GM18499 (cell line): ENCODE data around the gene GLOD5.
"Not testable (repeated sequence)": the region's sequence is repeated elsewhere in the genome, so short reads cannot be mapped to it uniquely, and the experiment has no call there.

Experiments
- ATAC-seq: cut with Tn5 transposase; IDR thresholded peaks from one replicate; pipeline ENCODE4 v1.9.1; 2021; ENCODE audit warnings: moderate number of reproducible peaks; ENCODE audit not compliant: insufficient read depth, unreplicated experiment

The GLOD5 gene

DNA sequence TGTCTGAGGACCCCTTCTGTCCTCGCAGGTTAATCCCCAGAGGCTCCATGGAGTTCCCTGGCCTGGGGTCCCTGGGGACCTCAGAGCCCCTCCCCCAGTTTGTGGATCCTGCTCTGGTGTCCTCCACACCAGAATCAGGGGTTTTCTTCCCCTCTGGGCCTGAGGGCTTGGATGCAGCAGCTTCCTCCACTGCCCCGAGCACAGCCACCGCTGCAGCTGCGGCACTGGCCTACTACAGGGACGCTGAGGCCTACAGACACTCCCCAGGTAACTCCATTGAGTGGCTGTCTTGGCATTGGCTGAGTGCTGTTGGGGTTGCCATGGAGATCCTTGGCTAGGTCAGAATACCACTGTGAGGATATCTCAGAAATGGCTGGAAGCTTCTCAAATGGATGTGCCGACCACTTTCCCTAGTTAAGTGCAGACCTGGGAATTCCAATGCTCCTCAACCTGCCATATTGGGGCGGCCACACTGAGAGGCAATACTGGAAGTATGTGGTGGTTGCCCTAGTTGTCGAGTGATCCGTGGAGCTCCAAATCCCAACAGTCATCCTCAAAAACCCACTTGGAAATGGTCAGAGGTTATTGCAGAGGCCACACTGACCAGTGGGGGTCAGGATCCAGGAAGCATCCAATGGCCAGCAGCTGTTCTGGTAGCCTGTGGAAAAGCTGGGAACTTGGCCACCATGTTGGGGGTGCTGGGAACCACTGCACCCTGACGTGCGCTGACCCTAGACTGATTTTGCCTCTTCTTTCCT, 29.7 kb downstream of the GLOD5 start:
- no peak for ATAC-seq

DNA sequence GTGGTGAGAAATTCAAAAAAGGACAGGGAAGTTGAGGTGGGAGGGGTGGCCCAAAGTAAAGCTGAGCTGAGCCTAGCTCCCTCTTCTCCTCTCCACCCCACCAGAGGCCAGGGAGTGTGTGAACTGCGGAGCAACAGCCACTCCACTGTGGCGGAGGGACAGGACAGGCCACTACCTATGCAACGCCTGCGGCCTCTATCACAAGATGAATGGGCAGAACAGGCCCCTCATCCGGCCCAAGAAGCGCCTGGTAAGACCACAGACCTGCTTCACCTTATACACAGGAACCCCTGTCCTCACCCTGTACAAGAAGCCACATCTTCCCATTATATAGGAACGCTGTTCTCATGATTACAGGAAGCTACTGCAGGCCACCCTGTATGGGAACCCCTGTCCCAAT, 30.7 kb downstream of the GLOD5 start:
- ATAC-seq: no peak

DNA sequence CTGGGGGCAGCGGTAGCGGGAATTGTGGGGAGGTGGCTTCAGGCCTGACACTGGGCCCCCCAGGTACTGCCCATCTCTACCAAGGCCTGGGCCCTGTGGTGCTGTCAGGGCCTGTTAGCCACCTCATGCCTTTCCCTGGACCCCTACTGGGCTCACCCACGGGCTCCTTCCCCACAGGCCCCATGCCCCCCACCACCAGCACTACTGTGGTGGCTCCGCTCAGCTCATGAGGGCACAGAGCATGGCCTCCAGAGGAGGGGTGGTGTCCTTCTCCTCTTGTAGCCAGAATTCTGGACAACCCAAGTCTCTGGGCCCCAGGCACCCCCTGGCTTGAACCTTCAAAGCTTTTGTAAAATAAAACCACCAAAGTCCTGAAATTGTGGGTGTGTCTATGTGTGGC, 32.4 kb downstream of the GLOD5 start:
- ATAC-seq: no peak

DNA sequence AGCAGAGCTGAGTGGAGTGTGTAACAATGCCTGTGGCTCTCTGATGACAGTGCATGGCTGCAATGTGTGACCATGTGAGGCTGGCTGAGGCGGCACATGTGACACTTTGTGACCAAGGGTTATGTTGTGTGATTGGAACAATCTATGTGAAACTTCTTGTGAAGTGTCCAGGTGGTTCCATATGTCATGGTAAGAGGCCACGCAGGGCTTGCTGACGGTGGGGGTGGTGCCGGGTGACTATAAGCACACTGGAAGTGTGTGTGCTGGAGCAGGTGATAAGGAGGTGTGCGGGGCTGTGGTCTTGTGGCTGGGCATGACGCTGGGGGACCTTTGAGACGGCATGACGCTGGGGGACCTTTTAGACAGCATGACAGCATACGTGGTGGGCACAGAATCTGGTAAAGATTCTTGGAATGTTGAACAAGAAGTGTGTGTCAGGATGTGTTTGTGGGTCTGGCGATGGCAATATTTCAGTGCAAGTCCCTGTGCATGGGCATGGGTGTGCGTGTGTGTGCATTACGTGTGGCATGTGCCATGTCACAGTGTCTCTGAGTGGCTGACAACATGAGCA, 32.9 kb downstream of the GLOD5 start:
- ATAC-seq: no peak

DNA sequence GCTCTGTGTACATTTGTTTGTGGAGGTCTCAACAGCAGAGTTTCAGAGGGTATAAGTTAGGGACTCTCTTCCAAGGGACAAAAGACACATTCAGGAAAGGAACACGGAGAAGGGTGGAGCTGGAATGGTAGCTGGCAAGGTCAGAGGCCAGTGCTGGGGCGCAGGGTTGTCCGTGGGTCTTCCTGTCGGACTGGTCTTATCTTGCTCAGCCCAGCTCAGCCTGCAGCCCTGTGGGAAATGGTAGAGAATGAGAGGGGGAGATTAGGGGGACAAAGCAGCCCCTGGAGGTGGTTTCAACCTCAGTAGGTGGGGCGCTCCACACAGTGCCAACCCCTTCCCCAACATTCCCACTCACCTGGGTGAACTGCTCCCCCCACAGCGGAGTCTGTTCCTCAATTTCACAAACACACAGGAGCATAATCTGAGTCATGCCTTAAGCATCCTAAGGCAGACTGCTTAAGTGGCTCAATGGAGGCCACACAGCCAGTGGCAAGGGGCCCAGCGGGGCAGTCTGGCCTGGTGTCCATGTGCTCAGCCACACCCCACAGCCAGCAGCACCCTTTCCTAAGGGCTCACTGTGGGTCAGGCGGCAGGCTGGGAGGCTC, 33.5 kb downstream of the GLOD5 start:
- ATAC-seq: no peak

DNA sequence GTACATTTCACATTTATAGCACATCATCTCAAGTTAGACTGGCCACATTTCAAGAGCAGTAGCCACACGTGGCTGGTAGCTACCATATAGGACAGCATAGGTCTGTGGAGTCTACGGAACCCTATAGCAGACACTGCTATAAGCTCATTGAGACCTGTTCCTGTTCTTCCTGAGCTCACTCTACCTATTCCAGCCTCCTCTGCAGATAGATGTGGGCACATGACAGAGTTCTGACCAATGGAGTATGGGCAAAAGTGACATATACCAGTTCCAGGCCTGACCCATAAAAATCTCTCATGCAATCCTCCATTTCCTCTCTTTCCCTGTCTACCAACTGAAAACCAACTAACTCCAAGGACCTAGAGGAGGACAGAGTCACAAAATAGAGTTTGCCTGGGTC, 36.8 kb downstream of the GLOD5 start:
- ATAC-seq: no peak

DNA sequence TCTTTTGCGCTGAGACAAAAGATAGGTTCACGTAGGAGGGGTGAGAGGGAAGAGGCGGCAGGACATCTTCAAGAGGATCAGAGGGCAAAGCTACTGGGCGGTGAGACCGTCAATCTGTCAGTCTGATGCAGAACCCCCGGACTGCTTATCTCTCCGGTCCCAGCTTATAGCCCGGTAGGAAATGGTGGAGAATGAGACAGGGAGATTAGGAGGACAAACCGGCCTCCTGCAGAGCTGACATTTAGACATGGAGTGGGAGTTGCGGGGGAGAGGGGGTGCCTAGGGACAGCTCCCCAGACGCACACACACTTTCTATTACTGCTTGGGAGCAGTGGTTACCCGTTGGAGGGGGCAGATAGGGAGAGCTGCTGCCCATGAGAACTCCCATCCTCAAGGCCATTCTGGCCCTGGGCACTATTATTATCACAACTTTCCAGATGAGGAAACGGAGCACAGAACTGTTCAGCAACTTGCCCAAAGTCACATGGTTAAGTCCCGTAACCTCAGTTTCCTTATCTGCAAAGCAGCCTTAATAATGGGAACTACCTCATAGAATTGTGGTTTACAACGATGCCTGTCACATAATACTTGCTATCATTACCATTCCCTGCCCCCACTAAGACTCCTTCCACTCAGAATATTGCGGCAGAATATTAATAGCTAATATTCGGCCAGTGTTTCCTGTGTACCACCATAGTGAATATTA, 39.2 kb downstream of the GLOD5 start:
- no peak for ATAC-seq

DNA sequence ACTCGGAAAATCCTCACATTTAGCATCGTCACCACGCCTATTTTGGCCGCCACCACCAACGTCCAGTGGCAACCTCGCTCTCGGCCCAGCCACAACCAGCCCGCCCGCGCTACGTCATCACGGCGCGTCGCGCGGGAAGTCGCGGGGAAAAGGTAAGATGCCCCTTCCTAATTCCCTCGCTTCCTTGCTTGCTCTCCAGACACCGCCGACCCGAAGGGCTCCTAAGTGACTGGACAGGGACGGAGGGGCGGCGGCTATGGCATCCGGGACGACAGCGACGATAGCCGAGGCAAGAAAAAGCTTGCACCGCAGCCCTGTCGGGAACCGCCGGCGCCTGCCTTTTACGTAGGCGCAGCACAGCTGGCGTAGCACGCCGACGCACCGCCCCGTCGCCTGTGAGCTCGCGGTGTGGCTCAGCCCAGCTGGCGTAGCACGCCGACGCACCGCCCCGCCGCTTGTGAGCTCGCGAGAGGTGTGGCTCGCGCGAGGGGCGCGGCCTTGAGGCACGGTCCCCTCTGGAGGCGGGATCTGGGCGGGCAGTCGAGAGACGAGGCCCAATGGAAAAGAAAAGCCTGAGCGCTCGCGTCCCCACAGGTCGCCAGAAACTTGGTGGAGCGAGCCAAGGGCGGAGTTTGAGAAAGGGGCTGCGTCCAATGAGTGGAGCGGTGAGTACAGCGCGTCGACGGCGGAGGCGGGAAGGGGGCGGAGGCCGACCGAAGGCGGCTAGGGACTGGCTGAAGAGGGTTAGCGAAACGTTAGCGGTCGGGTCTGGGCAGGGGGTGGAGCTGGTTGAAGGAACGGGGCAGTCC, 39.9 kb downstream of the GLOD5 start, which contains the start of gene HDAC6:
Gene HDAC6 (plus strand): TSS at position 788 of the 809 bp plus-strand sequence. CDS start 626 bp downstream, outside the sequence.
- peak; percentile 80 for ATAC-seq

DNA sequence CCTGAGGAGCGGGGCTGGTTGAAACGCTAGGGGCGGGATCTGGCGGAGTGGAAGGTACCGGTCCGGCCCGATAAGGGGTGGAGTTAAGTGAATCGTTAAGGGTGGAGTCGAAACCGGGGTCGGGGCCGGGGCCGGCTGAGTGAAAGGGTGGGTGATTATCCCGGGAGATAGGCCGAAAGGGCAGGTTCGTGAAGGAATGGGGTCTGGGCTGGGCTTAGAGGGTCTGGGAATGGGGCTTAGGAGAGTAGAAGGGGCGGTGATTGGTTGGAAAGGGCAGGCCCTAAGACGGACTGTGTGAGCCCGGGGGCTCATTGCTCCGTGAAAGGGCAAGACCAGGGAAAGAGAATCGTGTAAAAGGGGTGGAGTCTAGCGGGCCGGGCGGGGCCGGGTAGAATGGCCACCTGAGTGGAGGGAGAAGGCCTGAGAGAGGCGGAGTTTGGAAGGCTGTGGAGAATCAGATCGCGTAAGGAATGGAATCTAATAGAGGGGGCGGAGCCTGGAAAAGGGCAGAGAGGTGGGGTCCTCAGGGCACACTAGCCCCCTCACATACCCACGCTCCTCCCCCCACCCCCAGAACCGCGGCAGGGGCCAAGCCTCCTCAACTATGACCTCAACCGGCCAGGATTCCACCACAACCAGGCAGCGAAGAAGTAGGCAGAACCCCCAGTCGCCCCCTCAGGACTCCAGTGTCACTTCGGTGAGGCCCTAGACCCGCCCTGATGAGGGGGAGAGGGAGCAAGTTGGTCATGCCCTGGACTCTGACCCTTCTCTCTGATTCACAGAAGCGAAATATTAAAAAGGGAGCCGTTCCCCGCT, 40.8 kb downstream of the GLOD5 start:
- ATAC-seq: peak; percentile 23

DNA sequence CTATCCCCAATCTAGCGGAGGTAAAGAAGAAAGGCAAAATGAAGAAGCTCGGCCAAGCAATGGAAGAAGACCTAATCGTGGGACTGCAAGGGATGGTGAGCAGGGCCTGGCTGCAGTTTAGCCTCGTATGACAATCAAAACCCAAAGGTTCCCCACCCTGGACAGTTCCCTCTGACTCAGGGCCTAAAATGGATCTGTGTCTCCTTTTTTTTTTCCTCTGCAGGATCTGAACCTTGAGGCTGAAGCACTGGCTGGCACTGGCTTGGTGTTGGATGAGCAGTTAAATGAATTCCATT, 41.3 kb downstream of the GLOD5 start:
- ATAC-seq: no peak

DNA sequence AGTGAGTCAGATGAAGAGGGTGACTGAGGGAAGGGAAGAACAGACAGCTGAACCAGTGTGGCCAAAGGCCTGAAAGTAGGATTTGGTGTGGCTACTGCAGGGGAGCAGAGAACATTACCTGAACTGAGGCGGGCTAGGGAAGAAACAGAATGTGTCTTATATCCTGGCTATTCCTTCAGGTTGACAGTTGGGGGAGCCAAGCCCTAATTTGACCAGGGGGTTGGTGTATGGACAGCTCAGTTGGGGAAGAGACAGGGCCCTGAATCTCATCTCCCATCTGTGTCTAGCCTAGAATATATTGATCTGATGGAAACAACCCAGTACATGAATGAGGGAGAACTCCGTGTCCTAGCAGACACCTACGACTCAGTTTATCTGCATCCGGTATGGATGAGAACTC, 44.5 kb downstream of the GLOD5 start:
- no peak for ATAC-seq

DNA sequence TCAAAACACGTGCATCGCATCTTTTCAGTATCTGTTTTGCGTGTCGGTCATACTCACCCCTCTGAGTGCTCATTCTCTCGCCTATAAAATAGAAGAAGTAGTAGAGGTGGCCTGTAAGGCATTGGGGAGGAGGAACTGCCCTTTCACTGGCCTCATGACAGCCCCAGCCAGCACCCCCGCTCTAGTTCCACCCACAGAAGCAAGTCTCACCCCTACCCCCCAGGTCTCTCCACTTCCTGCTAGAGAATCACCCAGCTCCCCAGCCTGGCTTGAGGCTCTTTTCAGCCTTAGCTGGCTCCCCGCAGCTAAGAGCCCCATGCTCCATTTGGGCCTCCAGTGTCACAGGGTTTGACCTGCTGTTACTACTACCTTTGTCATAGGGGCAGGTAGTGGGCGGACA, 52.1 kb downstream of the GLOD5 start:
- ATAC-seq: no peak

DNA sequence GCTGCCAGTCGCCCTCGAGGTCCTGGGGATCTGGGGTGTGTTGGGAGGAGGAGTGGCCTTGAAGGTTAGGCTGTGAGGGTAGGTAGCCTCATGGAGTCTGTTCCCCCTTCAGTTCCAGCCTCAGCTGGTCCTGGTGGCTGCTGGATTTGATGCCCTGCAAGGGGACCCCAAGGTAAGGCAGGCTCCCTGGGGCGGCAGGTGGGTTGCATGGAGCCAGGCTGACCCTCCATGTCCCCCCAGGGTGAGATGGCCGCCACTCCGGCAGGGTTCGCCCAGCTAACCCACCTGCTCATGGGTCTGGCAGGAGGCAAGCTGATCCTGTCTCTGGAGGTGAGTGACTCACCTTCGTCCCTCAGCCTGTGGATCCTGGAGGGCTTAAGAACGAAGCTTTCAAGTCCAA, 53.2 kb downstream of the GLOD5 start:
- no peak for ATAC-seq

DNA sequence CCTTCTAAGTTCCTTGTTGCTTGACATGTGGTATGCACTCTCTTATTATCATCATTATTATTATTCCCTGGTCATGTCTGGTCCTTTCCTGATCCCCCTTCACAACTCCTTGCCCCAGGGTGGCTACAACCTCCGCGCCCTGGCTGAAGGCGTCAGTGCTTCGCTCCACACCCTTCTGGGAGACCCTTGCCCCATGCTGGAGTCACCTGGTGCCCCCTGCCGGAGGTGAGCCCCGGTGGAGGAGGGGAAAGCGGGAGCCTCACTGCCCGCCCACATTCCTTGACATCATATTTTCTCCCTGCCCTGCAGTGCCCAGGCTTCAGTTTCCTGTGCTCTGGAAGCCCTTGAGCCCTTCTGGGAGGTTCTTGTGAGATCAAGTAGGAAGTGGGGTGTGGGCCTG, 53.7 kb downstream of the GLOD5 start:
- no peak for ATAC-seq

DNA sequence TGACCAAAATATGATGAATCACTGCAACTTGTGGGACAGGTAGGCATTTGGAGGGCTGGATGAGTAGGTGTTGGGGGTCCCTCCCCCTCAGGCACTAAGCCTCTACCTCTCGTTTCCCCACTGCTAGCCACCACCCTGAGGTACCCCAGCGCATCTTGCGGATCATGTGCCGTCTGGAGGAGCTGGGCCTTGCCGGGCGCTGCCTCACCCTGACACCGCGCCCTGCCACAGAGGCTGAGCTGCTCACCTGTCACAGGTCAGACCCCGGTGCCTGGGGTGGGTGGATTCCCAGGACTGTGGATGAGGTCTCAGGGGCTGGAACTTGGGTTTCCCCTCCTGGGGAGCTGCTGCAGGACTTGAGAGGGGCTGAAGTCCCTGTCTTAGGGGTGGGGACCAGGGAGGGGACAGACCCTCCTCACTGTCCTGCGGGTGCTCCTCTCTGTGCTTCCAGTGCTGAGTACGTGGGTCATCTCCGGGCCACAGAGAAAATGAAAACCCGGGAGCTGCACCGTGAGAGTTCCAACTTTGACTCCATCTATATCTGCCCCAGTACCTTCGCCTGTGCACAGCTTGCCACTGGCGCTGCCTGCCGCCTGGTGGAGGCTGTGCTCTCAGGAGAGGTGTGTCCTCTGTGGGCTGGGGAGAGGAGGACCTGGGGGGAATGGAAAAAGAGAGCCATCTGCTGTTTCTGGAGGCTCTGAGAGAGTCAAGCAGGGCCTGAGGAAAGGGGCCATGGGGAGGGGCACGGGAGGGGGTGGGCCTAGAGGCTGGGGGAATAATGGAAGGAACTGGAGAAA, 54.7 kb downstream of the GLOD5 start:
- ATAC-seq: no peak

DNA sequence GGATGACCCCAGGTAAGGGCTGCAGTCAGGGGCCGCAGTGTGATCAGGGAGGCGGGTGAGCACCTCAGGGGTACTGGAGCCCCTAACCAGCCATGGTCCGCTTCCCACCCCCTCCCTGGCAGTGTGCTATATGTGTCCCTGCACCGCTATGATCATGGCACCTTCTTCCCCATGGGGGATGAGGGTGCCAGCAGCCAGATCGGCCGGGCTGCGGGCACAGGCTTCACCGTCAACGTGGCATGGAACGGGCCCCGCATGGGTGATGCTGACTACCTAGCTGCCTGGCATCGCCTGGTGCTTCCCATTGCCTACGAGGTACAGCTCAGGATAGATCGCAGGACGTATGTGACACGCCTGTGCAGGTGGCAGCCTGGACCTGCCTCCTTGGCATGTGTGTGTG, 56.6 kb downstream of the GLOD5 start:
- ATAC-seq: no peak

DNA sequence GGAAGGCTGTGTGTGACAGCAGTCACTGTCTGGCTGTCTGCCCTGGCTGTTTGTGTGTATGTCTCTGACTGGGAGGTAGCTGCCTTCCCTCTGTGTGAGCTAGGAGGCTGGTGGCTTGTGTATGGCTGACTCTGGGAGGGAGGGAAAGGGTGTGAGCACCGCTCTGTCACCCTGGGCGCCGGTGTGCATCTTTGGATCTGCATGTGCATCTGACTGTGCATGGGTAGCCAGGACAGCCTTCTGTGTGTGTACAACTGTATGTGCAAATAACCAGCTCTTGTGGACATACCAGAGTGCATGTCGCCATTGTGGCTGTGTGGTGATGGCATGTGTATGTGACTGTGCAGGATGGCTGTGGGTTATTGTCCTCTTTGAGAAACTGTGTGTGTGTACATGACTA, 57.3 kb downstream of the GLOD5 start:
- ATAC-seq: no peak

DNA sequence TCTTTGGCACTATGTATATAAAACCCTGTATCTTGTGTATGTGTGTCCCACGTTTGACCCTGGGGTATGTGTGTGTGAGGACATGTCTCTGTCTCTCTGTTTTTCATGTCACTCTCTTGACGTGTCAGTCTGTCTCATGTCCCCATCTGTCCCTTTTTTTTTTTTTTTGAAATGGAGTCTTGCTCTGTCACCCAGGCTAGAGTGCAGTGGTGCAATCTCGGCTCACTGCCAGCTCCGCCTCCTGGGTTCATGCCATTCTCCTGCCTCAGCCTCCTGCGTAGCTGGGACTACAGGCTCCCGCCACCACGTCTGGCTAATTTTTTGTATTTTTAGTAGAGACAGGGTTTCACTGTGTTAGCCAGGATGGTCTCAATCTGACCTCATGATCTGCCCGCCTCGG, 57.8 kb downstream of the GLOD5 start:
- ATAC-seq: not testable (repeated sequence)

DNA sequence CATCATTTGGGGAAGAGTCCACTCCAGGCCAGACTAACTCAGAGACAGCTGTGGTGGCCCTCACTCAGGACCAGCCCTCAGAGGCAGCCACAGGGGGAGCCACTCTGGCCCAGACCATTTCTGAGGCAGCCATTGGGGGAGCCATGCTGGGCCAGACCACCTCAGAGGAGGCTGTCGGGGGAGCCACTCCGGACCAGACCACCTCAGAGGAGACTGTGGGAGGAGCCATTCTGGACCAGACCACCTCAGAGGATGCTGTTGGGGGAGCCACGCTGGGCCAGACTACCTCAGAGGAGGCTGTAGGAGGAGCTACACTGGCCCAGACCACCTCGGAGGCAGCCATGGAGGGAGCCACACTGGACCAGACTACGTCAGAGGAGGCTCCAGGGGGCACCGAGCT, 61.5 kb downstream of the GLOD5 start:
- no peak for ATAC-seq
